NCI-H1092 treated with DMSO at 0.1 percent for 48 hours (cell line): ENCODE data around the gene CNGB1.
"Not testable (repeated sequence)": the region's sequence is repeated elsewhere in the genome, so short reads cannot be mapped to it uniquely, and the experiment has no call there.

ENCODE experiments used
- DNase-seq: peaks from one replicate; lab custom pipeline; 2025; lab: John Stamatoyannopoulos, UW

Gene CNGB1

DNA sequence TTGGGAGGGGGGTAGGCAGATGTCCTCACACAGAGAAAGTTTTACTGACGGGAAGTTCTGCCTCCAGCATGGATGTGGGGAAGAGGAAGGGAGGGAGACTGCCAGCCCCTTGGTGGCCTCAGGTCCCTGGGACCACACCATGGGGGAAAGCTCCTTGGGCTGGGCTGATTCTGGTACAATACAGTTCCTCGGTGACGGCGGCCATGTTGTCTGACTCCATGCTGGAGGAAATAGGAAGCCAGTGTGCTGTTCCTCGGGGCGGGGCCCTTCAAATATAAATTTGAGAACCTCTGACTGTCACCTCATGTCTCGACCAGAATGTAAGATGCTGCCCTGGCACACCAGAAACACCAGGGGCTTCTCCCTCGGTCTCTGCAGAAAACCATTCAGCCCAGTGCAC lies 66.8 kb downstream of the CNGB1 start:
- DNase-seq: no peak

DNA sequence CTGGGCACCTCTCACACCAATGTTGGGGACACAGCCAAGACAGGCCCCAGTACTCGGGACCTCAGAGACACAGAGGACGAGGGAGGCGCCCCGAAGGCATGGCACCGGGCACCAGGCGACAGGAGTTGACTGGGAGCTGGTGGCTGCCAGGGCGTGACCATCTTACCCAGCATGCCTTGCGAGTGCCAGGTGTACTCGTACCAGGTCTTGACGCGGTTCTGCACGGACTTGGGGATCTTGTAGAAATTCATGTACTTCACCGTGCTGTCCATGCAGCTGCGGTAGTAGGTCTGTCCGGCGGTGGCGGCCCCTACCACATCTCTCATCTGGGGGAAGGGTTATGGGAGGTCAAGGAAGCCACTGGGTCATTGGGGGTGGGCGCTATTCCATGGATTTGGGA lies 67.3 kb downstream of the CNGB1 start:
- no peak for DNase-seq

DNA sequence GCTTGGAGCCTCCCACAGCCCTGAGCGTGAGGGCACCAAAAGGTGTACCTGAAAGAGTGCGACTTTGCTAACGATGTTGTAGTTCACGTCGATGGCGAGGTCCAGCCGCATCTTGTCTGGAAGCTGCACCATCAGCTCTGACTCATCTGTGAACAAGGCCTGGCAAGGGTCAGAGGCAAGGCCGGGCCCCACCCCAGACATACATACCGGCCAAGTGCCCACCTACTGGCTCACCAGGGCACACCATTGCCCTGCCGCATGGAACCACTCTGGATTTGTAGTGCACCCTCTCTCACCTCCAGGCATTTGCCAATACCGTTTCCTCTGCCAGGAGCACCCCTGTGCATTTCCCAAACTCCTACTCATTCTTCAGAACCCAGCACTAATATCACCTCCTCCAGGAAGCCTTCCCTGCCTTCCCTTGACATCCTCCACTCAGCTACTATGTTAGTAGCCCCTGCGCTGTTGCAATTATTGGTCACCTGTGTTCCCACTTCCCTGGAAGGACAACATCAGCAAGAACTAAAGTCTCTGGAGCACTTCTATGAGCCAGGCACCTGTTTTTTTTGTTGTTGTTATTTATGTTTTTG lies 69.4 kb downstream of the CNGB1 start:
- DNase-seq: no peak

DNA sequence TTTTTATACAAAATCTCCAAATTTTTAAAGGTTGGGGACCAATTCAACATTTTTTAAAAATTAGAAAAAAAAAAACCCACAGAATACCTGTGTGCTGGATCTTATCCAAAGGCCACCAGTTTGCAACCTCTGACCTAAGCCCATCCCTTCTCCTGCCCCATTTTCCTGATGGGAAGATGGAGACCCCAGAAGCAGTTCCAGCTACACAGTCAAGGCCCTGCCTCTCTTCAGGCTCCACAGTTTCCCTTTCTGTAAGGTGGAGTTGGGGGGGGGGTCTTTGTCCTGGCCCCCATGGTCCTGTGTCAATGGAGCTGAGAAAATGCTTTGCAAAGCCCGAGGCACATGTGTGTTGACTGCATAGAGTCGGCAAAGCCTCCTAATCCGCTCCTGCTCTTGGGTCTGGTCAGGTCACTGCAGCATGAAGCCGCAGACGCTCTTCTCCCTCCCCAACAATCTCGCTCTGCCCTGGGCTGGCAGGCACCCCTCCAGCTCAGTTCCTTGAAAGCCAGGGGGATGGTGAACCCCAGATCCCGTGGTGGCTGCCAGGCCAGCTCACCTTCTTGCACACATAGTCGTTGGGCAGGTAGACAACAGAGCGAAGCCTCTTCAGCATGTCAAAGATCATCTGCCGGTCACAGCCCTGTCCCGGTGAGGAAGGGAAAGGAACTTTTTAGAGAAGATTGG lies 70.0 kb downstream of the CNGB1 start:
- DNase-seq: no peak

DNA sequence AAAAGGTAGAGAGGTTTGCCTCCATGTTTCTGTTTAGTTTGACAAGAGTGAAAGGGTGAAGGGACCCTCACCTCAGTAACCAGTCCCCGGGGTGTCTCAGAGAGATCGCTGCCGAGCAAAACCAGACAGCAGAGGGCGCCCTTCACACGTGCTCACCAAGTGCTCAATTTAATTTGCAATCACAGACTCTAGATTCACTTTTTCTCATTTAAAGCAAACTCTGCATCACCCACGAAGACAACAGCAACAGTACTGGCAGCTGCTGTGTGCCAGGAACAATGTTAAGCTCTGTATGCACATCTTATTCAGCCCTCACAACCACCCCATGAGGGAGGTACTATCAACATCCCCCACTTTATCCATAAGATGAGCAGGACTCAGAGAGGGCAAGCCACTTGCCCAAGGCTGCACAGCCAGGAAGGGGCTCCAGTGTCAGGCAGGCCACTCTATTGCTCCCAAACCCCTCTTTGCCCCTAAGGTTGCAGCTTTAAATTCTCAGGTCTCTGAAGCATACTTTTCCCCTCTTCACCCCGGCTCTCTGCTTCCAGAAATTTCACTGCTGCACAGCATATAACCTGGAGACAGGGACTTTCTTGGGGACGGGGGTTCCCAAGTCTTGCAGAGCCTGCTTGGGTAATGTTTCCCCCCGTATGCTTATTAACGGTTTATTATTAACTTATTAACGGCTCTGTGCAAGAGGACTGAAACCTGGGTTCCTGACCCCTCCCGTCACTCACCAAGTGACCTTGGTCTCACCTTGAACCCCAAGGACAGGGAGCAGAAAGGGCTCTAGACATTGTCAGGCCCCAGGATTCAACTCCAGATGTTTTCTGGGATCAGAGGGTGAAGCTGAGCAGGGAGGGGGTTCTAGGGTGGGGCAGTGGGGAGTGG lies 70.9 kb downstream of the CNGB1 start:
- DNase-seq: peak; percentile 66

DNA sequence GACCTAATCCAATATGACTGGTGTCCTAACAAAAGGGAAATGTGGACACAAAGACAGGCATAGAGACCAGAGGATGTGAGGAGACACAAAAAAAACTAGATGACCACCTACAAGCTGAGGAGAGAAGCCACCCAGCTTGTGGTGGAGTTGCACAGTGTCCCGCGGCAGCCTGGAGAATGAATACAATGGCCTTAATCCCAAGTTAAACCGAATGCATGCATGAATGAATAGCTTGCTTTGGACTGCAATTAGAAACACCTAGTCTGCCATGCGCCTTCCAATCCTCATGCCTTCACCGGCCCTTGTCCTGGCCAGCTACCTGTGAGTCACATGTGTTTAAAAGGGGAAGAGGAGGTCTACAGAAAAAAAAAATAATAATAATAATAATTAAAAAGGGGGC lies 72.0 kb downstream of the CNGB1 start:
- DNase-seq: no peak

DNA sequence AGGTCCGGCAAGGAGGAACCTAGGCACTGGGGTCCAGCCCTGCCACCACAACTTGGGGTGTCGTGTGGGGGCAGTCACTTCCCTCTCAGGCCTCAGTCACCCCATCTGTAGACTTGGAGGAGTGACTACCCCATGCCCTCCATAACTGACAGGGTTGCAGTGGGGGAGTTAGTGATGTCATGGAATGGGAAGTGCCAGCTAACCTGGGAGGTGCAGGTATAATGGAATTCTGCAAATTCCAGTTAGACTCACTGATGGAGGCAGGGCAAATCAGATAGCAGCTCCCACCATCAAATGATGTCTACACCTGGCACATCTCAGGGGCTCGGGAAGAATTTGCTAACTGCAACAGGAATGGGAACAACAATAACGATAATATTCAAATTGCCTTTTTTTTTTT lies 72.9 kb downstream of the CNGB1 start:
- no peak for DNase-seq

DNA sequence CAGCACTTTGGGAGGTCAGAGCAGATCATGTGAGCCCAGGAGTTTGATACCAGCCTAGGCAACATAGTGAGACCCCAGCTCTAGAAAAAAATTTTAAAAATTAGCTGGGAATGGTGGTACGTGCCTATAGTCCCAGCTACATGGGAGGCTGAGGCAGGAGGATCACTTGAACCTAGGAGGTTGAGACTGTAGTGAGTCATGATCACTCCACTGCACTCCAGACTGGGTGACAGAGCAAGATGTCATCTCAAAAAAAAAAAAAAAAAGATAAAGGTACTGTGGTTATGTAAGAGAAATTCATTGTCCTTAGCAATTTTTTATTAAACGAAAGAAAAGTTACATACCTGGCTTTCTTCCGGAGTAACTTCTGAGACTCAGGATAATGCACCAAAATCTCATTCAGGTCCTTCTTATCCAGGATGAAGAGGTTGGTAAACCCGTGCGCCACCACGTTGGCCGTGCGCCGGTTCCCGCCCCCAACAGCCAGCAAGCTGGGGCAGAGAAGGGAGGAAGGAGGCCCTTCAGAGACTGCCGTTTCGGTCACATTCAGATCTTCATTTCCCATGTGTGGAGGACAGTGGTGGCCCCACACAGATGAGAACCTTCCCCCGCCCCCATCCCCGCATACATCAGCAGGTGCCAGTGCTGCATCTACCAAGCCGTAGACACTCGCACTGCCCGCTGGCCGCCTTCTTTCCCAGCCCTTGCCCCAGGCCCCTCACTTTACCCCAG lies 73.7 kb downstream of the CNGB1 start:
- DNase-seq: no peak

DNA sequence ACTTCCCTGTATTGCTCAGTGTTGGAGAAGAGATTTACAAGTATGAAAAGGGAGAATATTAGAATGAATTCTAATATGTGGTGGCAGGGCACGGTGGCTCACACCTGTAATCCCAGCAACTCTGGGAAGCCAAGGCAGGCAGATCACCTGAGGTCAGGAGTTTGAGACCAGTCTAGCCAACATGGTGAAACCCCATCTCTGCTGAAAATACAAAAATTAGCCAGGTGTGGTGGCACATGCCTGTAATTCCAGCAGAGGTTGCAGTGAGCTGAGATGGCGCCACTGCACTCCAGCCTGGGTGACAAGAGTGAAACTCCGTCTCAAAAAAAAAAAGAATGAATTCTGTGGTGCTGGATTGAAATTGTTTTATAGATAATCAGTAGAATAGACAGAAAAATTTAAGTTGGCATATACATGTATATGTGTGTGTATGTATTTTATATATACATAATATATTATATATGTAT lies 75.8 kb downstream of the CNGB1 start:
- DNase-seq: not testable (repeated sequence)

DNA sequence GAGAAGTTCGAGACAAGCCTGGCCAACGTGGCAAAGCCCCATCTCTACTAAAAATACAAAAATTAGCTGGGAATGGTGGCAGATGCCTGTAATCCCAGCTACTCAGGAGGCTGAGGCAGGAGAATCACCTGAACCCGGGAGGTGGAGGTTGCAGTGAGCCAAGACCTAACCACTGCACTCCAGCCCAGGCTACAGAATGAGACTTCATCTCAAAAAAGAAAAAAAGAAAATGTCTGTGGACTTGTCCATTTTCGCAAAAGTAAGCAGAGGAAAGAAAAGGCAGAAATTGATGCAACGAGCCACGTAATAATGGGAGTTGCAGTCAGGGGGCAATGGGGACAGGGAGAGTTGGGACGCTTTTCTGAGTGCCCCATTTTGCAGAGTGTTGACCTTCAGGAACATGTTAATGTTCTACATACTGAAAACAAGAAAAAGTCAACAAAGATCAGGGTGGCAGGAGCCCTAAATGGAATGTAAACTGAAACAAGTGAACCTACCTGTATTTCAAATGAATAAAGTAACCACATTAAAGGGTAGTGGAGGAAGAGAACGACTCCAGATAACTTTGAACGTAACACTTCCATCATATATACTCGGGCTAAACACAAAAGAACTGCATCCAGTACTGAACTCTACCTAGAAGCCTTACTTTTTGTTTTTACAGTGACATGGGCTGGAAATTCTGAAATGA lies 76.4 kb downstream of the CNGB1 start:
- no peak for DNase-seq

DNA sequence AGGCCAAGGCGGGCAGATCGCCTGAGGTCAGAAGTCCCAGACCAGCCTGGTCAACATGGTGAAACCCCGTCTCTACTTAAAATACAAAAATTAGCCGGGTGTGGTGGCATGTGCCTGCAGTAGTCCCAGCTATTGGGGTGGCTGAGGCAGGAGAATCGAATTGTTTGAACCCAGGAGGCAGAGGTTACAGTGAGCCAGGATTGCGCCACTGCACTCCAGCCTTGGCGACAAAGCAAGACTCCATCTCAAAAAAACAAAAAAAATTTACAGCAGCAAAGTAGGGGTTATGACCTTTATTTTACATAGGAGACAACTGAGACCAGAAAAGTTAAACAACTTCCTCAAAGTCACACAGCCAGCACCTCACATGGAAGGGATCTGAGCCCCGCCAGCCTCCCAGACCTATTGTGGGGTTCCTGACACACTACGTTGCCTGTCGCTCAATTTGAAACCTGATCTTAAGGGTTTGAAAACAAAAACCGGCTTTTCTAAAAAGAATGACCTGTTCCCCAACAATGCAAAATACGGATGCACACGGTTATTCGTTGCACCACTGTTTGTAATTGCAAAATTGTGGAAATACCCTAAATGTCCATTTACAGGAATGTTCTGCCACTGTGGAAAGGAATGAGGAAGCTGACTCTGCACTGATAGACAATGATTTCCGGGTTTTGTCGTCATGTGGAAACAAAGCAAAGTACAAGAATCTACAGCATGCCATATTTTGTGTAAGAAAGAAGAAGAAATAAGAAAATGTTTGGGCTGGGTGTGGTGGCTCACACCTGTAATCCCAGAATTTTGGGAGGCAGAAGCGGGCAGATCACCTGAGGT lies 77.2 kb downstream of the CNGB1 start:
- DNase-seq: no peak

DNA sequence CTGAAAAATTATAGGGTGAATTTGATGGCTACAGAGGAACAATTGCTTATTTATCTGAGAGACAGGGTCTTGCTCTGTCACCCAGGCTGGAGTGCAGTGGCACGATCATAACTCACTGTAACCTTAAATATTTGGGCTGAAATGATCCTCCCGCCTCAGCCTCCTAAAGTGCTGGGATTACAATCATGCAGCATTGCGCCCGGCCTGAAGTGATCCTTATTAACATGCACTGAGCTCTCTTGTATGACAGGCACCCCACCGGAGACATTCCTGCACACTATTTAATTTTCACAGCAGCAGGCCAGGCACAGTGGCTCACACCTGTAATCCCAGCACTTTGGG lies 77.7 kb downstream of the CNGB1 start:
- DNase-seq: no peak

DNA sequence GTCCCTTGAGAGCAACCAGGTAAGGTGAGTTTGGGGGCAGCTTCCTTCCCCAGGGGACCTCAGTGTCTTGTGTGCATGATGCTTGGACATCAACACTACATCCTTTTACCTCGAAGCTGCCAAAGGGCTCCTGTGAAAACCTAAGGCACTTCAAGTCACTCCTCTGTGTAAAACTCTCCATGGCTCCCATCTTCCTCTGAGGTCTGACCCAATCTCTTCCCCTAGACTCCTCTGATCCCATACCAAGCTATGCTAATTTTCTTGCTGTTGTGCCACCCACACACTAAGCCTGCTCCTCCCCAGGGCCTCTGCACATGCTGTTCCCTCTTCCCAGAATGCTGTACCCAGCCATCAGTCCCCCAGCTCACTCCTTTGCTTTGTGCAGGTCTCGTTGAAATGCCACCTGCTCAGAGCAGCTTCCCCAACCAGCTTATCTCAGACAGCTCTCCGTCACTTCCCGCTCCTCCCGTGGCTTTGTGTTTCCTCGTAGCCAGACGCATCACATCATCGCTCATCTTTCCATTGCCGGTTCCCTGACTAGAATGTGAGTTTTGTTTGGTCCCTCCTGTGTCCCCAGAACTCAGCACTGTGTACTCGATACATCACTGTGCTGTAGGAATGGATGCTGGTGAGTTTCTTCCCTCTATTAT lies 78.4 kb downstream of the CNGB1 start:
- DNase-seq: no peak

DNA sequence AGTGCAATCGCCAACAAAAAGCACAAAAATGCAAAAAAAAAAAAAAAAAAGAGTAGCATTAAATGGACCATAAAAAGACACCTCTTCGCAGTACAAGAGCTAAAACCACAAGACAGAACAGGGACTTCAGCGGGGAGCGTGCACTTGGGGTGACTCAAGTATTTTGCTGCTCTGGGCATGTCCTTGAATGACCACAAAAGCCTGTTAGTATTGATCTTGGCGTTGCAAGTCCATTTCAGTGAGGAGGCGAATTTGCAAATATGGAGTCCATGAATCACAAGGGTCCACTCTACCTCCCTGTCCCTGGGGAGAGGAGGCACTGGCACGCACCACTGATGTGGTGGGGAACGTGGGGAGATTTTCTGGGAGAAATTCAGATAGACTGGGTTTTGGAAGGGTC lies 78.9 kb downstream of the CNGB1 start:
- DNase-seq: no peak

DNA sequence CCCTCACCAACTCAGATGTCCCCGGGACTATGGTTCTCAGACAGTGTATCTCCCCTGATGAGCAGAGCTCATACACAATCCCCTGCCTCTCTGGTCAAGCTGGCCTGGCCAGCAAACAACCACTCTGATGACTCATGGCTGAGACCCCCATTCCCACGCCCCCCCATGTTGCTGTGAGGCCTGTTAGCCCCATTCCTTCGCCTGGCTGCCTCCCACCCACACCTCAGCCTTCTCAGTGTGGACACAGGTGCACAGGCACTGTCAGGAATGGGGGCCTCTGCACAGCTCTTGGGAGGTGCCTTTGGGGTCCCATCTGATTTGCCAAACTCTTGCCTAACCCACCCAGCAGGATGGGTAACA lies 80.2 kb downstream of the CNGB1 start:
- DNase-seq: no peak

DNA sequence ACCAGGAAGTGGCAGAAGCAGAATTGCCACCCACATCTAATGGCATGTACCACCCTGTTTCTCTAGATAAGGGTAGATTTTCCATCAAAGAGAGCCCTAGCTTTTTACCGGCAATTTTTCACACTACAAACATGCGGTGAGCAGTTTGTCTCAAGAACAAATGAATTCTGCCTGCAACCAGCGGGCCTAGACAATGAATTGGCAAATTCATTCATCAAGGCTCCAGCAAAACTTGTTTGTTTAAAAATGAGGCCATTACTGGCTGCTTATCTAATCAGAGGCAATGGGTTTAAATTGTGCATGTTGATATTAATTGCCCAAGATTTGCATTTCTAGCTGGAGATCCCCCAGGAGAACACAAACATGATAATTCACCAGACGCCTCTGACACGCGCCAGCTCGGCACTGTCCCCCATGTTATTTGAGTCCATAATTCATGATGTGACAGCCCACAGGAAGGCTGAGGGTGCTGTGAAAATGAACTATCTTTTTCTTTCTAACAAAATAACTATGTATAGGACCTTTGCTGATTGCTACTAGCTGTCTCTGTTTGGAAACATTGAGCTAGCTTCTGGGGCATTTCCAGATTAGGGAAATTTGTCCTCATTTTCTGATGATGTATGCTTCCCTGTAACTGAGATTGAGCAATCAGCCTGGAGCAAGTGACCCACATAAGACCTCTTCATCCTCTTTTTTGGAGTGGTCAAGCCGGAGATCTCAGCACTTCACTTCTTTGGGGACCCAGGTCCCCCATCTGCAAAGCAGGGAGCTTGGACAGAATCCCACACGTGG lies 80.8 kb downstream of the CNGB1 start:
- DNase-seq: no peak

DNA sequence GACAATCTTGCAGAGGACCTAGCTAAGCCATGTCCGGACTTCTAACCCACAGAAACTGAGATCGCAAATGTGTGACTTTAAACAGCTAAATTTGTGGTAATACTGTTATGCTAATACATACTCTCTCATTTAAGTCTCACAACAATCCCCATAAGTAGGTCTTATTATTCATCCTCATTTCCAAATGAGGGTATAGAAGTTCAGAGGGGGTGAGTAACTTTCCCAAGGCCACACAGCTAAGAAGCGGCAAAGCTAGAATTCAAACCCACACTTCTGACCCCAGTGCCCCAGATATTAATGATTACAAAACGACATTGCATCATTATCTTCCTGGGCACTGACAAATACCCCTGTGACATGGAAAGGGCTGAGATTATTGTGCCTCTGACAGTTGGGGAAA lies 81.4 kb downstream of the CNGB1 start:
- no peak for DNase-seq

DNA sequence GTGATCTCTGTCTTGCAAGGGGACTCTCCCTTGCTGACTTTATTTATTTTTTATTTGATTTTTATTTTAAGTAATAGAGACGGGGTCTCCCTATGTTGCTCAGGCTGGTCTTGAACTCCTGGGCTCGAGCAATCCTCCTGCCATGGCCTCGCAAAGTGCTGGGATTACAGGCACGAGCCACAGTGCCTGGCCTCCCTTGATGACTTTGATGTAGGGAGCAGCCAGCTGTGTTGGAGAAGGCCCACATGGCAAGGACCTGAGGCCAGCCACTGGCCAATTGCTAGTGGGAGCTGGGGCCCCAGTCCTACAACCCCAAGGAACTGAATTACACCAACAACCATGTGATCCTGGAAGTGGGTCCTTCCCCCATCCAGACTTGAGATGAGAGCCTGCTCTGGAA lies 81.8 kb downstream of the CNGB1 start:
- no peak for DNase-seq

DNA sequence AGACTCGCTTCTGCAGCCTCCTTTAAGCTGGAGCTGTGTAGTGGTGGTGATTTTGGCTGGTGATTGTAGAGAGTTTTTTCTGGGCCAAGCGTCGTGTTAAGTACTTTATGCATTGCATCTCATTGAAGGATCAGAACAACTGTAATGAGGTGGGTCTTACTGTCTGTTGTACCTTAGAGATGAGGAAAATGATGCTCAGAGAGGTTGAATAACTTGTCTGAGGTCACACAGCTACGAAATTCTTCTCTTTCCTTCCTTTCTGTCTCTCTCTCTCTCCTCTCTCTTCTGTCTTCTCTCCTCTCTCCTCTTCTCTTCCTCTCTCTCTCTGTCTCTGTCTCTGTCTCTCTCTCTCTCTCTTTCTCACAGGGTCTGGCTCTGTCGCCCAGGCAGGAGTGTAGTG lies 82.8 kb downstream of the CNGB1 start:
- DNase-seq: no peak

DNA sequence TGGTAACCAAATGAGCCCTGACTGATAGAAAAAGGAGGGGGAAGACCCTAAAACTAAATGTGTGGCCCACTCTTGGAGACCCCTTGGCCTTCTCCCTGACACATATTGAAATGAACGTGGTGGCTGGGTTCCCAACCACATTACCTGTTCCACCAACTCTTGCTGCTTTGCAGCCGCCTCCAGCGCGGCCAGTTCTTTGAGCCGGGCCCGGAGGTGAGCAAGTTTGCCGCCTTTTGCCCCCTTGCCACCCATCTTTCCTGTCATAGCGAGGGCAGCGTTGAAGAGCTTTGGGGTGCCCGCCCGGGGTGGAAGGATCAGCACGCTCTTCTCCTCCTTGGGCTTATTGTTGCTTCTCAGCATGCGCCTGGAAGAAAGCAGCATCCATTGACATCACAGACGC lies 83.2 kb downstream of the CNGB1 start:
- DNase-seq: no peak
